Activated naive CD4-positive, alpha-beta T cell treated with anti-CD3 and anti-CD28 coated beads for 36 hours (primary cell): ENCODE results near the gene SLC1A7. TPM values are rescaled to one million over a fixed set of nuclear protein-coding genes. Genes with fewer than 3 reads are reported as not detected.

Source experiments
- CTCF ChIA-PET: fragments of 350-600 bp; sonication (Branson Sonifier 250); formaldehyde crosslinking; loops from one replicate; lab custom pipeline; 2021; ENCODE audit warnings: antibody characterized with exemption; lab: Charles Lee
- DNase-seq: peaks from one replicate; pipeline ENCODE4 v3.0.0-alpha.2; 2020
- H3K27ac Mint-ChIP-seq: one replicate; pipeline ENCODE4 v1.8.0; 2021; ENCODE audit warnings: mild to moderate bottlenecking, mixed read lengths
- H3K27me3 Mint-ChIP-seq: one replicate; pipeline ENCODE4 v1.8.0; 2021; ENCODE audit warnings: low read depth, mixed read lengths
- H3K36me3 Mint-ChIP-seq: one replicate; pipeline ENCODE4 v1.8.0; 2021; ENCODE audit warnings: low read depth, mixed read lengths
- H3K4me1 Mint-ChIP-seq: one replicate; pipeline ENCODE4 v1.8.0; 2021; ENCODE audit warnings: low read depth, mixed read lengths
- H3K4me3 Mint-ChIP-seq: one replicate; pipeline ENCODE4 v1.8.0; 2021; ENCODE audit warnings: mild to moderate bottlenecking, moderate library complexity, mixed read lengths
- H3K9me3 Mint-ChIP-seq: one replicate; pipeline ENCODE4 v1.8.0; 2021; ENCODE audit warnings: mixed read lengths
- intact Hi-C: fragments of 100-400 bp; cut with micrococcal nuclease; formaldehyde crosslinking; loops from one replicate; pipeline ENCODE4 v1.15.1; 2023
- total RNA-seq, 2 experiments: library from RNA; stranded (reverse); gene quantifications; one replicate each; pipeline ENCODE4 v1.2.3, GENCODE V29; 2021

Gene SLC1A7
- total RNA-seq, 2 experiments from 2014 or later: not detected

DNA sequence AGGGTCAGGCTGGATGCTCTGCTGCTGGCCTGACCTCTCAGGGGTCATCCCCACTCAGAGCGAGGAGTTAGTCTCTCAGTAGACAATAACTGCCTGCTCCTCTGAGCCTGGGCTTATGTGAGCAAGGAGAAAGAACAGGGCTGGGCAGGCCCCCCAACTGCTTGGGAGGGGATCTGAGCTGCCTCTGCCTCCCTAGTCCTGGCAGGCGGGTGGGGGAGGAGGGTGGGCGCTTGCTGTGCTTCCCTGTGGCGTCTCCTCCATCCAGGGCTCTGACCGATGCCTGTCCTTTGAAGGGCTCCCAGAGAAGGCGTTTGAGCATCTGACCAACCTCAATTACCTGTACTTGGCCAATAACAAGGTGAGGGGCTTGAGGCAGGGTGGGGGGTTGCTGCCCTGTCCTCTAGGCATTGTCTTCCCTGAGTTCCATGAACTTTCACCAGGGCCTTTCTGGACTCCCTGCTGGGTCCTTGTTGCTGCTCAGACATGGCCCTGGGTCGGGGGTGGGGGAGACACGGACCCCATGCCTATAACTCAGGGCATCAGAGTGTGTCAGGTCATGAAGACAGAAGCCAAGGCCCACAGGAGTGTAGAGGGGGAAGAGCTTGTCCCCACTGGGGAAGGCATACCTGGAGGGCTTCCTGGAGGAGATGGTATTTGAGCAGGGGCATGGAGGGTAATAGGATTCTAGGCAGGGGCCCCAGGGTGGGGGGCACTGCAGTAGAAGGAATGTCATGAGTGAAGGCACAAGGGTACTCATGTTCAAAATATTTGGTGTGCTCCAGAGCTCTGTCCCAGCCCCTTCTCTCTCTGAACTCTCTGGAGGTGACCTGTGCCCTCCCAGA is 67.9 kb downstream of the SLC1A7 start:
- H3K27me3 Mint-ChIP-seq: no peaks in the 10 kb centered on the region
- CTCF ChIA-PET: no interaction called here
- H3K36me3 Mint-ChIP-seq: no peaks in the 10 kb centered on the region
- intact Hi-C loops: no loop called here
- no peak overlapping the region for H3K4me3 Mint-ChIP-seq
- H3K4me1 Mint-ChIP-seq: no peaks in the 10 kb centered on the region
- H3K27ac Mint-ChIP-seq: no peak overlapping the region
- no peaks in the 10 kb centered on the region for H3K9me3 Mint-ChIP-seq
- DNase-seq: no peak

DNA sequence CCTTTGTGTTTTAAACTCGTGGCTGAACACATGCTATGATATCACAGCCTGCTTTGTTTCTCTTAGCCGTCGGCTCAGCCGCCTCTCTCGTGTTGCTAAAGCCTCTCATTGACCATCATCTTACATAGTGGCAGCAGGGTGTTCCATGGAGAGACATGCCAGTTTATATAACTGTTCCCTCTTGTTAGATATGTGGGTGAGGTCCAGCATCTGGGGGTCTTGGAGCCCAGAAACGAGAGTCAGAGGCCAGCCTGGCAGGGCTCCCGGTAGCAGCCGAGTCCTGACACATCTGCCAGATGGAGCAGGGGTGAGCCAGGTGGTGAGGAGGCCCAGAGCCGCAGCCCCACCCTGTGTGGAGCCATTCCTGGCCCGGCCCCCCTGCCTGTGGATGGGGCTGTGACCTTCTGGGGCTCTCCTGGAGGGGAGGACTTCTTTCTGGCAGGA is 68.5 kb downstream of the SLC1A7 start:
- Mint-ChIP-seq H3K9me3 (no peaks in the 10 kb centered on the region), H3K4me1 (no peaks in the 10 kb centered on the region), H3K27me3 (no peaks in the 10 kb centered on the region), H3K36me3 (no peaks in the 10 kb centered on the region), H3K27ac (no peak overlapping the region), H3K4me3 (no peak overlapping the region)
- intact Hi-C loops: no loop called here
- peak; percentile 3 for DNase-seq
- CTCF ChIA-PET: no interaction called here

DNA sequence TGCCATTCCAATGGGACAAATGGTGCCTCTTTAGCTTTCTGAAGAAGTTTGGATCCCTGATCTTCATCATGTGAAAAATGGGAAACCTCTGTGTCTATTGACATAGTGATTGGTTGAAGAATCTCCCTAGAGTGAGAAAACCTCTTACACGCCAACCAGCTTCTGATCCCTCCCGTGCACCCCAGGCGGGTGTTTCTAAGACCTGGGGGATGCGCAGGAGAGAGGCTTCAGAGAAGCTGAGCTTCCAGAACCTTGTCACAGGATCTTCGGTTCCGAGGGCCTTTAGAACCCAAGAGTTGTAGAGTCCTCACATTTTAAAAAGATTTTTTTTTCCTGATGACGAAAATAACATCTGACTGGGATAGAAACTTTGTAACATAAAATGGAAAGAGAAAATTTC is 69.2 kb downstream of the SLC1A7 start:
- Mint-ChIP-seq H3K36me3 (no peaks in the 10 kb centered on the region), H3K4me3 (no peak overlapping the region), H3K27me3 (no peaks in the 10 kb centered on the region), H3K4me1 (no peaks in the 10 kb centered on the region), H3K27ac (no peak overlapping the region), H3K9me3 (no peaks in the 10 kb centered on the region)
- CTCF ChIA-PET: no interaction called here
- DNase-seq: peak; percentile 2
- intact Hi-C loops: no loop called here

DNA sequence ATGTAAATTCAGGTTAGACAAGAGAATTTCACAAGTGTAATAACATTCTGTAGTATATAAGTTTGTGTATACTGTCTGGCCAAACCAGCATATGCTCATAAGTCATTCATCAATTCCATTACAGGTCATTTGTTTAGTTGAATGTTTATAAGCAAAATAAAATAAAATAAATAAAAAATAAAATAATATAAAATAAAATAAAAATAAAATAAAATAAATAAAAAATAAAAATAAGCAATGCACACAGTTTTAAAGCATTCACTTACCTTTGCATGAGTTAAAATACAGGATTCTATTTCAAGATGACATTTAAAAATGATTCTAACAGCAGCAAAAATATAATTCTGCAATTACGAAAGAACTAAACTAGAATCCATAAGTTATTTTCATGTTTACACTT is 70.5 kb downstream of the SLC1A7 start:
- Mint-ChIP-seq H3K4me3 (no peak overlapping the region), H3K36me3 (no peaks in the 10 kb centered on the region), H3K27ac (no peak overlapping the region), H3K9me3 (no peaks in the 10 kb centered on the region), H3K27me3 (no peaks in the 10 kb centered on the region), H3K4me1 (no peaks in the 10 kb centered on the region)
- DNase-seq: no peak
- intact Hi-C loops: no loop called here
- CTCF ChIA-PET: no interaction called here

DNA sequence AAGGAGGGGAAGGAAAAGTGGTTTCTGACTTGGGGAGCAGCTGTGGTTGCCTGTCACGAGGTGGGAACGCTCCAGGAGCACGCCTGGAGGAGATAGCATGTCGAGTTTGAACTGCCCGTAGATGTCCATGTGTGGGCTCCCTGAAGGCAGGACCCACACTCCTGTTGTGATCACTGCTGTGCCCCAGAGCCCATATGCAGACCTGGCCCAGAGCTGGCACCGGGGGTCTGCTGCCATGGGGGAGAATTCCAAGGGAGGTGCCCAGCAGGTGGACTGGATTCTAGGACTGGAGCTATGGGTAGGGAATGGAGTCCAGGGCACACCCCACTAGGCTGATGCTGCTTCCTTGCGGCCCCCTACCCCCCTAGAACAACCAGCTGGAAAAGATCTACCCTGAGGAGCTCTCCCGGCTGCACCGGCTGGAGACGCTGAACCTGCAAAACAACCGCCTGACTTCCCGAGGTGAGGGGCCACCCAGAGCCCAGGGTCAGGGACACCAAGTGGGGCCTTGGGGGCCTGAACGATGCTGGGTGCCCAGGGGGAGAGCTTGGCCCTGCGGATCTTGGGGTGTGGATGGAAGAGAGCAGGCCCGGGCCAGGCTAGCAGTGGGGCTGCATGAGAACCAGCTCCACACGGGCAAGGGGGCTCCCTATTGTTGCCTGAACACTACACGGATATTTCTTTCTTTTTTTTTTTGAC is 71.1 kb downstream of the SLC1A7 start:
- Mint-ChIP-seq H3K36me3 (no peaks in the 10 kb centered on the region), H3K9me3 (no peaks in the 10 kb centered on the region), H3K4me1 (no peaks in the 10 kb centered on the region), H3K4me3 (no peak overlapping the region), H3K27me3 (no peaks in the 10 kb centered on the region), H3K27ac (no peak overlapping the region)
- intact Hi-C loops: no loop called here
- DNase-seq: peak; percentile 2
- CTCF ChIA-PET: no interaction called here

DNA sequence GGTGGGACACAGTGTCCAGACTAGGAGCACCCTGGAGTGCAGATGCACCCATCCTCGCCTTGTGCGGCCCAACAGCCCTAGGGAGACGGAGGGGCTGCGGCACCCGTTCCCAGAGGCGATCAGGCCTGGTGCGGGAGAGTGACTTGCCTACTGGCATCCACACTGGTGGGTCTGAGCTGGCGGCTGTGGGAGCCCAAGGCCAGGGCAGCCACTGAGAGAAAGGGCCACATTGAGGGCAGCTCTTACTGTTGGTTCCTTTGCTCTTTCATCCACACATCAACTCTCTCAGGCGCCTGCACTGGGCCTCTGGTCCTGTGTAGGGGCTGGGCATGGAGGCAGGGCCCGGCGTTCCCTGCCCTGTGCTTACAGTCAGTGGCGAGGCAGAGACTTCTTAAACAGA is 71.8 kb downstream of the SLC1A7 start:
- CTCF ChIA-PET: no interaction called here
- H3K36me3 Mint-ChIP-seq: no peaks in the 10 kb centered on the region
- peak; percentile 3 for DNase-seq
- no peak overlapping the region for H3K27ac Mint-ChIP-seq
- H3K4me3 Mint-ChIP-seq: no peak overlapping the region
- H3K9me3 Mint-ChIP-seq: no peaks in the 10 kb centered on the region
- intact Hi-C loops: no loop called here
- no peaks in the 10 kb centered on the region for H3K4me1 Mint-ChIP-seq
- peaks cover 1% of the 10 kb centered on the region for H3K27me3 Mint-ChIP-seq

DNA sequence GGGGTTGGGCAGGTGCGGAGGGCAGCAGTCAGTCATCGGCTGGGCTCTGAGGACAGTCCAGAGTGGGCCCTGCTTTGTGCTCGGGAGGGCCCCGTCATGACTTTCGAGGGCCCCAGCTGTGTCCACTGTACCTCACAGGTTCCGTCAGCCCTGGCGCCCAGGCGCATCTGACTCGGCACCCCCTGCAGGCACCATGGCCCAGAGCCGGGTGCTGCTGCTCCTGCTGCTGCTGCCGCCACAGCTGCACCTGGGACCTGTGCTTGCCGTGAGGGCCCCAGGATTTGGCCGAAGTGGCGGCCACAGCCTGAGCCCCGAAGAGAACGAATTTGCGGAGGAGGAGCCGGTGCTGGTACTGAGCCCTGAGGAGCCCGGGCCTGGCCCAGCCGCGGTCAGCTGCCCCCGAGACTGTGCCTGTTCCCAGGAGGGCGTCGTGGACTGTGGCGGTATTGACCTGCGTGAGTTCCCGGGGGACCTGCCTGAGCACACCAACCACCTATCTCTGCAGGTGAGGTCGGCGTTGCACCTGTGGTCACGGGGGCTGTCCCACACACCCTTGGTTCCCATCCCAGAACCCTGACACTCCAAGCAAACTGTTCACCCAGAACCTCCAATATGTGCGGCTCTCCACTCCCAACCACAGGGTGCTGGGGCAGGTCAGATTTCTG is 72.6 kb downstream of the SLC1A7 start:
- Mint-ChIP-seq H3K36me3 (no peaks in the 10 kb centered on the region), H3K9me3 (no peaks in the 10 kb centered on the region), H3K27me3 (peaks cover 5% of the 10 kb centered on the region), H3K4me3 (no peak overlapping the region), H3K4me1 (no peaks in the 10 kb centered on the region), H3K27ac (no peak overlapping the region)
- intact Hi-C loops: no loop called here
- DNase-seq: peak; percentile 2
- CTCF ChIA-PET: no interaction called here

DNA sequence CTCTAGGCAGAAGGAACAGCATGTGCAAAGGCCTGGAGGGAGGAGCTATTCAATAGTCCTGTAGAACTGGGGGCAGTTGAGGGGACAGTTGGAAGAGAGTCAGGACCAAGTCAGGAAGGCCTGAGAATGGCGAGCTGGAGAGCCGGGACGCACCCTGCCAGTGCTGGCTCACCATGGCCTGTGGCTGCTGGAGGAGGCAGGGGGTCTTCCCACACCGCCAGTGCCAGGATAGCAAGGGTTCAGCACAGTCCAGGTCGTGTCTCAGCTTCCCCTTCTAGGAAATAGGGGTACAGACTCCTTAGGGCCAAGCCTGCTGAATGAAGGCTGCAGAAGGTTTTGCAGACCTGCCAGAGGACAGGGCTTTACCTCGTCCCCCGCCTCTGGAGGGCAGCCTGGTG is 73.2 kb downstream of the SLC1A7 start:
- Mint-ChIP-seq H3K36me3 (no peaks in the 10 kb centered on the region), H3K27me3 (peaks cover 7% of the 10 kb centered on the region), H3K9me3 (no peaks in the 10 kb centered on the region), H3K4me1 (no peaks in the 10 kb centered on the region), H3K4me3 (no peak overlapping the region), H3K27ac (no peak overlapping the region)
- intact Hi-C loops: no loop called here
- CTCF ChIA-PET: no interaction called here
- DNase-seq: peak; percentile 2

DNA sequence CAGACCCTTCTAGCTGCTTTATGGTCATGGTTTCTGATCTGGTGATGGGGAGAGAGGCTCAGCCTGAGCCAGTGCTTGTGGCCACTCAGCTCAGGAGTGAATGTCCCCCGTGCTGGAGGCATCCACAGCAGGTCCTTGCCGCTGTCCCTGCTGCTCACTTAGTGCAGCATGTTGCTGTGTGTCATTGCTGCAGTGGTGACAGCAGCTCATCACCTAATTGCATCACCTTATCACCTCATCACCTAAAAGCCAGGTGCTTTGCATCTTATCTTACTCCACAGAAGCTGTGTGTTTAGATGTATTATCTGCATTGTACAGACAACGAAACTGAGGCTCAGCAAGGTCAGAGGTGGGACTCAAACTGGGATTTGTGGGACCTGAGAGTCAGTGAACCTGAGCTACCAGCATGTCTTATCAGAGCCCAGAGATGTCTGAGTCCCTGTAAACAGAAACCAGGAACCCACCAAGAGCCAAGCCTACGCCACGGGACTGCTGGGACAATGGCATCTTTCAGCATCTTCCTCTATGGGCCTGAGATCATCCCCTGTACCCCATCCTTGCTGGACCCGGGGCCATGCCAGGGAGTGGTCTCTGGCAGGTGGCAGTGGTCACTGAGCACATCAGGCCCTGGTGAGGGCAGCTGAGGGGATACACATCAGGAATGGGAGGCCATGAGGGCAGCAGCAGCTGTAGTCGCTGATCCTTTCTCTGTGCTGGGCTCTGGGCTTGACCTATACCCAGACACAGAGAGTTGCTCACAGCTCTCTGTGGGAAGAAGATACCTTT is 73.9 kb downstream of the SLC1A7 start:
- Mint-ChIP-seq H3K9me3 (no peaks in the 10 kb centered on the region), H3K36me3 (no peaks in the 10 kb centered on the region), H3K4me3 (no peak overlapping the region), H3K4me1 (no peaks in the 10 kb centered on the region), H3K27ac (peak overlapping the region; percentile 0), H3K27me3 (peaks cover 14% of the 10 kb centered on the region)
- no peak for DNase-seq
- intact Hi-C loops: no loop called here
- CTCF ChIA-PET: interaction anchor here (1.5 kb wide), 1 partner anchor 9 kb away, joined by 5 read pairs; no protein-coding TSS in a partner anchor

DNA sequence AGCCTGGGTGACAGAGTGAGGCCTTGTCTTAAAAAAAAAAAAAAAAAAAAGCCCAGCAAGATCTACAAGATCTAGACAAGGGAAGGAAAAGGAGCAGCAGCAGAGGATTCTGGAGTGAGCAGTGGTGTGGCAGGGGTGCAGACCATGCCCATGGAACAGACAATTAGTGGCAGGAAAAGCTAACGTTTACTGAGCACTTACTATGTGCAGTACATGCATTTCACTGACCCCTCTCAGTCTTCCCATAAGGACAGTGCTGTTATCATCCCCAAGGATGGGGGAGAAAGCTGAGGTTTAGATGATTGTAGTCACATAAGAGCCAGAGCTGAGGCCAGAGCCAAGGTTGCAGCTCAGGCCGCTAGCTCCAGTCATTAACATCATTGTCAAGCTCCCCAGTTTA is 74.6 kb downstream of the SLC1A7 start:
- CTCF ChIA-PET: interaction anchor here (1.5 kb wide), 1 partner anchor 9 kb away, joined by 5 read pairs; no protein-coding TSS in a partner anchor
- Mint-ChIP-seq H3K27me3 (peaks cover 20% of the 10 kb centered on the region), H3K36me3 (no peaks in the 10 kb centered on the region), H3K27ac (no peak overlapping the region), H3K9me3 (no peaks in the 10 kb centered on the region), H3K4me1 (peaks cover 2% of the 10 kb centered on the region), H3K4me3 (no peak overlapping the region)
- DNase-seq: no peak
- intact Hi-C loops: no loop called here

DNA sequence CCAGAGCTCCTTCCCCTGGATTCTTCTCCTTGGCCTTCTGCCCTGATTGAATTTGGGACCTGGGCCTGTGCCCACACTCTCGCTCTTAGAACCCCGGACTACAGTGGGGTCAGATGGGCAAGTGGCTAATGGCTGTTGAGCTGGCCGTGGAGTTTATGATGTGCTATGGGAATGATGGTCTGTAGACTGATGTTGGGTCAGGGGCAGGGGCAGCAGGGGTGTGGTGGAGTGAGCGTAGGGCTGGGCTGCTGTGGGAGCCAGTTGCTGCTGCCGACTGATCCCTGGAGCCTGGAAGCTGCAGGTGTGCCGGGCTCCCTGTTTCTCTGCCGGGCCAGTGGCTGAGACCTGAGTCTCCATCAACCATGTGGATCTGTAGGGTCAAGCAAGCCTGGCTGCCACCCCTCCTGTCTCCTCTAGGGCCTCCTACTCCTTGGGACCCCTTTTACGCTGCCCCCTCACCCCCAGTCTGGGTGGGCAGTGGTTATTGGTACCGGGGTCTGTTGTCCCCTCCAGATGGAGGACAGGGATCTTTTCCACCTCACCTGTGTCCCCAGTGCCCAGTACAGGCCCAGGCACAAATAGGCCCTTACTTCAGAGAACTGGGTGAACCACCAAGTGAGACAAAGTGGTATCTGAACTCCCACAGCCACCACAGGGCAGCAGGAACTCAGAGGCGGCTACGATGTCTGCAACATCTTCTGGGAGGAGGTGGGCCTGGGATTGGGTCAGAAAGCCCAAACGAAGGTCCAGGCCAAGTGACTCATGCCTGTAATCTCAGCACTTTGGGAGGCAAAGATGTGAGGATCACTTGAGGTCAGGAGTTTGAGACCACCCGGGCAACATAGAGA is 75.3 kb downstream of the SLC1A7 start:
- DNase-seq: no peak
- CTCF ChIA-PET: interaction anchor here (1.5 kb wide), 1 partner anchor 8 kb away, joined by 5 read pairs; no protein-coding TSS in a partner anchor
- no peak overlapping the region for H3K27ac Mint-ChIP-seq

More for the DNA sequence above, 75.3 kb downstream of the SLC1A7 start:
- intact Hi-C loops: no loop called here
- peaks cover 23% of the 10 kb centered on the region for H3K27me3 Mint-ChIP-seq
- no peaks in the 10 kb centered on the region for H3K9me3 Mint-ChIP-seq
- H3K36me3 Mint-ChIP-seq: no peaks in the 10 kb centered on the region
- no peak overlapping the region for H3K4me3 Mint-ChIP-seq
- peaks cover 2% of the 10 kb centered on the region for H3K4me1 Mint-ChIP-seq
